Right lobe of liver (tissue), 6 donors: ENCODE measurements around the gene AHSA1. TPM values are rescaled to one million over a fixed set of nuclear protein-coding genes. Genes with fewer than 3 reads are reported as not detected.
A peak's percentile ranks its signal among the peaks of the same experiment; 100 is the strongest.

ENCODE experiments used
- ATAC-seq, 4 donors: fragments of 200-7000 bp; cut with Tn5 transposase; one replicate each; pipeline ENCODE4 v1.9.1; 2020; ENCODE audit warnings: mild to moderate bottlenecking in 4 of 4, moderate library complexity in 4 of 4
- DNase-seq, 3 donors: peaks; one replicate each; pipeline ENCODE4 v3.0.0-alpha.2; 2020
- H3K27ac ChIP-seq, 3 donors: fragments of 200-600 bp; one replicate each; pipeline ENCODE4 v1.8.0; 2022
- H3K27me3 ChIP-seq, 2 donors: fragments of 200-600 bp; one replicate each; pipeline ENCODE4 v1.8.0; 2022
- H3K36me3 ChIP-seq, 4 donors: fragments of 200-600 bp; sonication (generic) in 1 of 4; one replicate each; pipeline versions ENCODE4 v1.5.1 to v1.8.0; 2017 to 2022; ENCODE audit warnings: control low read depth in 1 of 4
- H3K4me1 ChIP-seq, 4 donors: fragments of 200-600 bp; sonication (generic) in 1 of 4; one replicate each; pipeline versions ENCODE4 v1.5.1 to v1.8.0; 2017 to 2022; ENCODE audit warnings: control low read depth in 1 of 4
- H3K4me3 ChIP-seq, 3 donors: fragments of 200-600 bp; one replicate each; pipeline ENCODE4 v1.8.0; 2022
- H3K9me3 ChIP-seq, 4 donors: fragments of 200-600 bp; sonication (generic) in 1 of 4; one replicate each; pipeline versions ENCODE4 v1.5.1 to v1.8.0; 2017 to 2022; ENCODE audit warnings: control low read depth in 1 of 4
- POLR2A ChIP-seq: fragments of 450-650 bp; IDR thresholded peaks from one replicate; pipeline ENCODE4 v1.6.1; 2017; ENCODE audit warnings: antibody characterized with exemption, mild to moderate bottlenecking
- WGBS: methylation state at CpG from one replicate; pipeline ENCODE4 v1.1.6; 2018; ENCODE audit warnings: low coverage, low lambda C conversion rate; ENCODE audit not compliant: insufficient coverage; ENCODE audit errors: missing lambda C conversion rate; 5-methylcytosine and 5-hydroxymethylcytosine counted together
- intact Hi-C, 2 donors: fragments of 100-400 bp; cut with DNase I; formaldehyde crosslinking; loops; one replicate each; pipeline versions ENCODE4 v1.11.2 to v1.14.1; 2022
- total RNA-seq, 6 experiments: library from RNA; depleted of rRNA in 2 of 6; stranded (reverse); fragments of >200 nt in 2 of 6; fragmentation: NEBNext Ultra II Directional in 3 of 6; extraction: Animal tissue kit (Norgen Biotek cat#: 25700) in 3 of 6; gene quantifications; one replicate each; pipeline versions ENCODE4 v1.1.0 to v1.2.4, GENCODE V29; 2016 to 2023
- TF ChIP-seq, protein P1 (sequence below), 4 donors: fragments of 200-600 bp in 3 of 4; fragments of 450-650 bp in 1 of 4; IDR thresholded peaks; one replicate each; pipeline versions ENCODE4 v1.5.1 to v1.8.0; 2016 to 2022; ENCODE audit warnings: antibody characterized with exemption in 4 of 4, mild to moderate bottlenecking in 2 of 4
- donor health status: DM: no; HTN: yes; CAD: no.
- donor health status: DM: no; HTN: no; CAD: no.
- donor health status: DM: no; HTN: no; CAD: no.
- donor health status: DM: no; HTN: yes; CAD: no.
- donor health status: DM: no; HTN: yes; CAD: no.

Gene AHSA1
- total RNA-seq, 6 experiments from 2014 or later: 40.6 to 114 (median 77.6) TPM

DNA sequence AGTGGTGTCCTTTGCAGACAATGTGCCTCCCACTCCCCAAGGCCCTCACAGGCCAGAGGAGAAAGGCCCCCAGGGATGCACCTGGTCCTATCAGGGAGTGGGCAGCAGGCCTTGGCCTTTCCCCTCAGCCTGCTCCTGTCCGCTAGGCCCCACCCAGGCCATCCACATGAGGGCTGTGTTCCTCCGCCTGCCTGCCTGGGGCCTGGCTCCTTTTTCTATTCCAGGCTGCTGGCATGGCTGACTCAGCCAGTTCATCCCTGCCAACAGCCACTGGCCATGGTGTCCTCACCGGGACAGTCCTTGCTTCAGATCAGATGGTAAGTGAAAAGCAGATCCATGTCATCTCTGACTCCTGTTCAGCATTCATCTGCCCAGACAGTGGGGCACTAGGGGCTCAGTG is 27.4 kb downstream of the AHSA1 start:
- ATAC-seq (peak in 1 of 4 donors; percentile 8), DNase-seq (no peak)
- 76% methylated on average over 3 of the region's 3 CpGs for WGBS
- Histone ChIP-seq H3K36me3 (no peaks in the 10 kb centered on the region), H3K9me3 (no peaks in the 10 kb centered on the region), H3K27ac (no peak overlapping the region), H3K27me3 (no peaks in the 10 kb centered on the region), H3K4me3 (no peak overlapping the region), H3K4me1 (no peaks in the 10 kb centered on the region)
- intact Hi-C loops: no loop called here
- no peak for TF ChIP-seq POLR2A
- TF ChIP-seq, protein P1, sequence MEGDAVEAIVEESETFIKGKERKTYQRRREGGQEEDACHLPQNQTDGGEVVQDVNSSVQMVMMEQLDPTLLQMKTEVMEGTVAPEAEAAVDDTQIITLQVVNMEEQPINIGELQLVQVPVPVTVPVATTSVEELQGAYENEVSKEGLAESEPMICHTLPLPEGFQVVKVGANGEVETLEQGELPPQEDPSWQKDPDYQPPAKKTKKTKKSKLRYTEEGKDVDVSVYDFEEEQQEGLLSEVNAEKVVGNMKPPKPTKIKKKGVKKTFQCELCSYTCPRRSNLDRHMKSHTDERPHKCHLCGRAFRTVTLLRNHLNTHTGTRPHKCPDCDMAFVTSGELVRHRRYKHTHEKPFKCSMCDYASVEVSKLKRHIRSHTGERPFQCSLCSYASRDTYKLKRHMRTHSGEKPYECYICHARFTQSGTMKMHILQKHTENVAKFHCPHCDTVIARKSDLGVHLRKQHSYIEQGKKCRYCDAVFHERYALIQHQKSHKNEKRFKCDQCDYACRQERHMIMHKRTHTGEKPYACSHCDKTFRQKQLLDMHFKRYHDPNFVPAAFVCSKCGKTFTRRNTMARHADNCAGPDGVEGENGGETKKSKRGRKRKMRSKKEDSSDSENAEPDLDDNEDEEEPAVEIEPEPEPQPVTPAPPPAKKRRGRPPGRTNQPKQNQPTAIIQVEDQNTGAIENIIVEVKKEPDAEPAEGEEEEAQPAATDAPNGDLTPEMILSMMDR (IDR thresholded peaks at IDR 0.05): no peak

DNA sequence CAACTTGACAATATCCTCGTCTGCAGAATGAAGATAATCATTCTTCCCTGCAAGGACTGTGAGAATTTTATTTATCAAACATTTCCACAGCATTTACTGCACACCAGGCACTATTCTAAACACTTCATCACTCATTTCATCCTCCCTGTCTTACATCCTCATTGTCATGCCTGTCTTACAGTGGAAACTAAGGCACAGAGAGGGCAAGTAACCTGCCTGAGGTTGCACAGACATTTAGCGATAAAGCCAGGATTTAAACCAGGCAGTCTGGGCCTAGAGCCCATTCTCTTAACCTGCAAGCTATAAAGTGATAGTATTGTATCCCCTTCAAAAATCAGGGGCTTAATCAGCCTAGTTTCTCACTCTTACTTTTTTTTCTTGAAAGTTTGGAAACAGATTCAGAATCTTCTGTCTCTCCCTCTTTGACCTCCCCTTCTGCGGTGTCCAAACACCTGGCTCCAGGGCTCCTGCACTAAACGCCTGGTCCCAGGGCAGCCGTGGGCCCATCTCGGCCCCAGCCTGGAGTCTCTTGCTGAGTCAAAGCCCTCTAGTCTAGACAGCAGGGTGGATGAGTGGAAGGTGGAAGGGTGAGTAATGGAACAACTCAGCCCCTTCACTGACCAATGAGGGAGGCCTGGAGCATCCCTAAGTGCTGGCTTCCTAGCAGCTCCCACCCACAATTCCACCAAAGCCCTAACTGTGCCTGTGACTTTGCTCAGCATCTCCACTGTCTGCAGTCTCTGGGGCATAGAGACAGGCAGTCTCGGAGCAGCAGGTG is 28.2 kb downstream of the AHSA1 start:
- intact Hi-C loops: no loop called here
- H3K36me3 ChIP-seq: no peaks in the 10 kb centered on the region

DNA sequence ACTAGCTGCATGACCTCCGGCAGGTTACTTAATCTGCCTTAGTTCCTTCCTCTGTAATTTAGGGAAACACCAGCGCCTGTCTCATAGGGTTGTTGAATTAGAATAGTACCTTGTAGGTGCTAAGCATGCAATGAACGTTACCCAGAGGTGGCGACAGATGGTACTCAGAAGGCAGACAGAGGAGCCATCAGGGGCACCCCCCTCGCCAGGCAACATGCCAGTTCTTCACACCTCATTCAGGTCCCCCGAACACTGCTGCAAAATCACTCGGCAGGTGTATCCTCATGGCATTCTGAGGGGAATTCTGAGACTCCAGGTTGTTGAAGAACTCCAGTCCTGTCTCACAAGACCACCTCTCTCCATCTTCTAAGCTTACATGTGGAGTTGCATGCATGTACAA is 30.7 kb downstream of the AHSA1 start:
- ATAC-seq: no peak

More for the DNA sequence above, 28.2 kb downstream of the AHSA1 start:
- DNase-seq: no peak
- H3K4me3 ChIP-seq: no peak overlapping the region
- no peak overlapping the region for H3K27ac ChIP-seq
- ATAC-seq: no peak
- H3K27me3 ChIP-seq: no peaks in the 10 kb centered on the region
- WGBS: 79% methylated on average over 4 of the region's 7 CpGs
- TF ChIP-seq, protein P1 (IDR thresholded peaks at IDR 0.05): no peak
- TF ChIP-seq POLR2A: no peak
- no peaks in the 10 kb centered on the region for H3K9me3 ChIP-seq
- no peaks in the 10 kb centered on the region for H3K4me1 ChIP-seq

DNA sequence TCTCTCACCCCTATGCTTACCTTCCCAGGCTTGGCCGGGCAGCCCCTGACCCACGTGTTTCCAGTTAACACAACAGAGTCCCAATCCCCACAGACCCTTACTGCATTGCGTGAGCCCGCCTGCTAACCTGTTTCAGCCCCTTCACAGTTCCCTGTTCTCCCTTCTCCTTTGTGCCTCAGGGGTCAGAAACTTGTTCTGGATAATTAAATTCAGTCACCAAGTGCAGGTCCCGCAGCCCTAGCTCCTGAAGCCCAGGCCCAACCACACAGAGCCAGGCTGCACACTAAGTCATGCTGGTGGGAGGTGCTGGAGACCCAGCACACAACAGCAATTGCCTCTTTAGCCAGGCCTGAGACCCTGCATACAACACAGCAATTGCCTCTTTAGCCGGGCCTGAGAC is 31.1 kb downstream of the AHSA1 start:
- Histone ChIP-seq H3K27me3 (no peaks in the 10 kb centered on the region), H3K9me3 (no peaks in the 10 kb centered on the region), H3K4me1 (no peaks in the 10 kb centered on the region), H3K36me3 (no peaks in the 10 kb centered on the region), H3K4me3 (no peak overlapping the region), H3K27ac (no peak overlapping the region)
- intact Hi-C loops: no loop called here
- TF ChIP-seq, protein P1 (IDR thresholded peaks at IDR 0.05): no peak
- TF ChIP-seq POLR2A: no peak
- 79% methylated on average over 5 of the region's 6 CpGs for WGBS
- ATAC-seq (no peak), DNase-seq (no peak)

More for the DNA sequence above, 30.7 kb downstream of the AHSA1 start:
- H3K36me3 ChIP-seq: no peaks in the 10 kb centered on the region
- no peaks in the 10 kb centered on the region for H3K4me1 ChIP-seq
- H3K9me3 ChIP-seq: no peaks in the 10 kb centered on the region
- H3K4me3 ChIP-seq: no peak overlapping the region
- TF ChIP-seq, protein P1 (IDR thresholded peaks at IDR 0.05): no peak
- no peak for TF ChIP-seq POLR2A
- no peak overlapping the region for H3K27ac ChIP-seq
- intact Hi-C loops: no loop called here
- DNase-seq: no peak
- no peaks in the 10 kb centered on the region for H3K27me3 ChIP-seq
- WGBS: 71% methylated on average over 4 of the region's 7 CpGs
